ENCODE data around the gene PPP5C. TPM values are rescaled to one million over a fixed set of nuclear protein-coding genes. Genes with fewer than 3 reads are reported as not detected.
"Not testable (repeated sequence)": the region's sequence is repeated elsewhere in the genome, so short reads cannot be mapped to it uniquely, and the experiment has no call there.

Gene PPP5C
- total RNA-seq, 1 experiment from 2014 or later, result 58.1 TPM

DNA sequence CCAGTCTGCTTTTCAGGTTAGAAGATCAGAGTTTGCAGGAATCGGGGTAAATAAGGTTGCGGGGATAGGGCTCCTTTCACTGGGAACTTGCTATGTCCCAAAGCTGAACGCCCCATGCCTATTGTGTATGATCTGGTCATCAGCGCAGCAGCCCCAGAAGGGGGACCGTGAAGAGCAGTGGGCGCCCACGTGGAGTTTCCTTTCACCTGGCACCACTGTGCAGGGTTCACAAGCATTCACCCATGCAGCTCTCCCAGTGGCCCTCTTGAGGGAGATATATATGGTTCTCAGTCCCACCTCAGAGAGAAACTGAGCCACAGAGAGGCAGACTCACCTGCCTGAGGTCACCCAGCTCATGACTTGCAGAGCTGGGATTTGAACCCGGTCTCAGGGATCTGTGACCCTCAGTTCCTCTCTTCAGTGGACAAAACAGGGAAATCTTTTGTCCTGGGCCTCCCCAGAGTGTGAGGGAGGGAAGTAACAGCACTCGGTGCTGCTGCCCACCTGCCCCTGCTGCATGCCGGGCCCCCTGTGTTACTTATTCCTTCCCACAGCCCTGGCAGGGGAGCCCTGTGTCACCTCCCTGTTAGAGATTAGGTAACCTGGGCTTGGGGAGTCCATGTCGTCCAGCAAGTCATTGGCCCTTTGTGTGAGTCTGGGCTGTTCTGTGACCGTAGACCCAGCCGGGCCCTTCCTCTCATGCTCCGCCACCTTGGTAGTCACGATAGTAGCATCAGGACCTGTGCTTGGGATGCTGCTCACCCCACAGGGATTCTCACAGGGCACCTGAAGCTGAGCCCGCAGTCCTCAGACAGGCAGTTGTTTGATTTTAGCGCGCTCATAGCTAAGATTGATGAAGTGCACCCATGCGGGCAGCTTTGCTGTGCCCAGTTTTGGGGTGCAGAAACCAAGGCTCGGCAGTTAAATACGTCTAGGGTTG lies 27.9 kb downstream of the PPP5C start:
- intact Hi-C loops (cut with micrococcal nuclease; ENCODE audit: unreplicated experiment), result no loop called here
- BruUV-seq (replicated peaks), result no TSS peak
- TF ChIP-seq POLR2AphosphoS5 (IDR thresholded peaks at IDR 0.05; ENCODE audit: low read depth, low read length) (no peak), TCF7L2 (IDR thresholded peaks at IDR 0.05; ENCODE audit: low read depth, low read length) (no peak), SIN3A (IDR thresholded peaks at IDR 0.05; ENCODE audit: borderline replicate concordance, insufficient read depth, low read depth, low read length) (no peak)
- TF ChIP-seq, protein P1, sequence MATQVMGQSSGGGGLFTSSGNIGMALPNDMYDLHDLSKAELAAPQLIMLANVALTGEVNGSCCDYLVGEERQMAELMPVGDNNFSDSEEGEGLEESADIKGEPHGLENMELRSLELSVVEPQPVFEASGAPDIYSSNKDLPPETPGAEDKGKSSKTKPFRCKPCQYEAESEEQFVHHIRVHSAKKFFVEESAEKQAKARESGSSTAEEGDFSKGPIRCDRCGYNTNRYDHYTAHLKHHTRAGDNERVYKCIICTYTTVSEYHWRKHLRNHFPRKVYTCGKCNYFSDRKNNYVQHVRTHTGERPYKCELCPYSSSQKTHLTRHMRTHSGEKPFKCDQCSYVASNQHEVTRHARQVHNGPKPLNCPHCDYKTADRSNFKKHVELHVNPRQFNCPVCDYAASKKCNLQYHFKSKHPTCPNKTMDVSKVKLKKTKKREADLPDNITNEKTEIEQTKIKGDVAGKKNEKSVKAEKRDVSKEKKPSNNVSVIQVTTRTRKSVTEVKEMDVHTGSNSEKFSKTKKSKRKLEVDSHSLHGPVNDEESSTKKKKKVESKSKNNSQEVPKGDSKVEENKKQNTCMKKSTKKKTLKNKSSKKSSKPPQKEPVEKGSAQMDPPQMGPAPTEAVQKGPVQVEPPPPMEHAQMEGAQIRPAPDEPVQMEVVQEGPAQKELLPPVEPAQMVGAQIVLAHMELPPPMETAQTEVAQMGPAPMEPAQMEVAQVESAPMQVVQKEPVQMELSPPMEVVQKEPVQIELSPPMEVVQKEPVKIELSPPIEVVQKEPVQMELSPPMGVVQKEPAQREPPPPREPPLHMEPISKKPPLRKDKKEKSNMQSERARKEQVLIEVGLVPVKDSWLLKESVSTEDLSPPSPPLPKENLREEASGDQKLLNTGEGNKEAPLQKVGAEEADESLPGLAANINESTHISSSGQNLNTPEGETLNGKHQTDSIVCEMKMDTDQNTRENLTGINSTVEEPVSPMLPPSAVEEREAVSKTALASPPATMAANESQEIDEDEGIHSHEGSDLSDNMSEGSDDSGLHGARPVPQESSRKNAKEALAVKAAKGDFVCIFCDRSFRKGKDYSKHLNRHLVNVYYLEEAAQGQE (IDR thresholded peaks at IDR 0.05; ENCODE audit: insufficient read depth in 1 of 2, low read depth in 2 of 2, low read length in 1 of 2), result no peak
- TF ChIP-seq, protein P2, sequence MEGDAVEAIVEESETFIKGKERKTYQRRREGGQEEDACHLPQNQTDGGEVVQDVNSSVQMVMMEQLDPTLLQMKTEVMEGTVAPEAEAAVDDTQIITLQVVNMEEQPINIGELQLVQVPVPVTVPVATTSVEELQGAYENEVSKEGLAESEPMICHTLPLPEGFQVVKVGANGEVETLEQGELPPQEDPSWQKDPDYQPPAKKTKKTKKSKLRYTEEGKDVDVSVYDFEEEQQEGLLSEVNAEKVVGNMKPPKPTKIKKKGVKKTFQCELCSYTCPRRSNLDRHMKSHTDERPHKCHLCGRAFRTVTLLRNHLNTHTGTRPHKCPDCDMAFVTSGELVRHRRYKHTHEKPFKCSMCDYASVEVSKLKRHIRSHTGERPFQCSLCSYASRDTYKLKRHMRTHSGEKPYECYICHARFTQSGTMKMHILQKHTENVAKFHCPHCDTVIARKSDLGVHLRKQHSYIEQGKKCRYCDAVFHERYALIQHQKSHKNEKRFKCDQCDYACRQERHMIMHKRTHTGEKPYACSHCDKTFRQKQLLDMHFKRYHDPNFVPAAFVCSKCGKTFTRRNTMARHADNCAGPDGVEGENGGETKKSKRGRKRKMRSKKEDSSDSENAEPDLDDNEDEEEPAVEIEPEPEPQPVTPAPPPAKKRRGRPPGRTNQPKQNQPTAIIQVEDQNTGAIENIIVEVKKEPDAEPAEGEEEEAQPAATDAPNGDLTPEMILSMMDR (IDR thresholded peaks at IDR 0.05), result no peak
- in situ Hi-C loops (cut with HindIII; ENCODE audit: low pct_unique_long_range_greater_than_20kb, low sequenced_read_pairs), result no loop called here
- no peak overlapping the region for H3K27ac ChIP-seq (ENCODE audit: low read length)
- H3K27me3 ChIP-seq (ENCODE audit: control insufficient read depth, insufficient read depth, low read length), result no peaks in the 10 kb centered on the region
- peaks cover 2% of the 10 kb centered on the region; the same call in 1 of the 2 replicates for H3K36me3 ChIP-seq (ENCODE audit: control insufficient read depth, insufficient read depth, low read length)
- ChIA-PET POLR2A (no interaction called here), CTCF (no interaction called here)
- H3K4me1 ChIP-seq (ENCODE audit: control insufficient read depth, insufficient read depth, low read length), result no peaks in the 10 kb centered on the region; the same call in 1 of the 2 replicates
- no peaks in the 10 kb centered on the region for H3K9me3 ChIP-seq (ENCODE audit: control insufficient read depth, insufficient read depth, low read depth, low read length)
- no peak for ATAC-seq
- no peak for DNase-seq (ENCODE audit: low read depth, low spot score)
- no peak overlapping the region for H3K4me3 ChIP-seq (ENCODE audit: low read depth in 2 of 2, low read length in 2 of 2)

DNA sequence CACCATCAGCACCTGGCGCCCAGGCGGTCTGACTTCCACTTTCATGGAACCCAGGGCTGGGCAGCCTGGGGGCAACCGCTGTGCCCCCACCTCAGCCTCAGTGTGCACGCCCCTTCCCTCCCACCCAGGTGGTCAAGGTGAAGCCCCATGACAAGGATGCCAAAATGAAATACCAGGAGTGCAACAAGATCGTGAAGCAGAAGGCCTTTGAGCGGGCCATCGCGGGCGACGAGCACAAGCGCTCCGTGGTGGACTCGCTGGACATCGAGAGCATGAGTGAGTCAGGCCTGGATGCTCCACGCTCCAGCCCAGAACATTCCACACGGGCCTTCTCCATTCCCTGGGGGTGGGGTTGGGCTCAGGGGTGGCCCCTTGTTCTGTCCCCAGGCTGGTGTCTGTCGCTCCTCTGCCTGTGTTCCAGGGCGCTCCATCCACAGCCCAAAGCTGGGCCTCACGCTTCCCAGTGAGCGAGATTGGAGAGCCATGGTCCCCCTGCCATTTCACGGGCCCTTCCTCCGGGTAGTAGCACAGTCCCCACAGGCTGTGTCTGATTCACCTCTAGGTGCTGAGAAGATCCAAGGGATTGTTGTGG lies 28.7 kb downstream of the PPP5C start:
- in situ Hi-C loops (cut with HindIII; ENCODE audit: low pct_unique_long_range_greater_than_20kb, low sequenced_read_pairs); H3K27me3 ChIP-seq (ENCODE audit: control insufficient read depth, insufficient read depth, low read length); H3K27ac ChIP-seq (ENCODE audit: low read length); DNase-seq (ENCODE audit: low read depth, low spot score); H3K9me3 ChIP-seq (ENCODE audit: control insufficient read depth, insufficient read depth, low read depth, low read length); intact Hi-C loops (cut with micrococcal nuclease; ENCODE audit: unreplicated experiment); H3K4me3 ChIP-seq (ENCODE audit: low read depth in 2 of 2, low read length in 2 of 2); BruUV-seq (replicated peaks); H3K4me1 ChIP-seq (ENCODE audit: control insufficient read depth, insufficient read depth, low read length); CTCF ChIA-PET; POLR2A ChIA-PET; ATAC-seq; H3K36me3 ChIP-seq (ENCODE audit: control insufficient read depth, insufficient read depth, low read length): not testable (repeated sequence)

All from Panc1 (cell line).